Sigmoid colon (tissue), 3 donors: ENCODE measurements around the gene MXD3.

Source experiments
- POLR2A ChIP-seq, 2 donors: fragments of 450-650 bp; IDR thresholded peaks; one replicate each; pipeline ENCODE4 v1.6.1; 2016; ENCODE audit warnings: antibody characterized with exemption in 2 of 2, mild to moderate bottlenecking in 2 of 2, moderate library complexity in 2 of 2
- TF ChIP-seq, protein P1 (sequence below), 4 experiments: fragments of 450-650 bp in 3 of 4; fragments of 200-600 bp in 1 of 4; IDR thresholded peaks; one replicate each; pipeline ENCODE4 v1.5.1; 2016 to 2019; ENCODE audit warnings: antibody characterized with exemption in 4 of 4, mild to moderate bottlenecking in 3 of 4, moderate library complexity in 2 of 4

DNA sequence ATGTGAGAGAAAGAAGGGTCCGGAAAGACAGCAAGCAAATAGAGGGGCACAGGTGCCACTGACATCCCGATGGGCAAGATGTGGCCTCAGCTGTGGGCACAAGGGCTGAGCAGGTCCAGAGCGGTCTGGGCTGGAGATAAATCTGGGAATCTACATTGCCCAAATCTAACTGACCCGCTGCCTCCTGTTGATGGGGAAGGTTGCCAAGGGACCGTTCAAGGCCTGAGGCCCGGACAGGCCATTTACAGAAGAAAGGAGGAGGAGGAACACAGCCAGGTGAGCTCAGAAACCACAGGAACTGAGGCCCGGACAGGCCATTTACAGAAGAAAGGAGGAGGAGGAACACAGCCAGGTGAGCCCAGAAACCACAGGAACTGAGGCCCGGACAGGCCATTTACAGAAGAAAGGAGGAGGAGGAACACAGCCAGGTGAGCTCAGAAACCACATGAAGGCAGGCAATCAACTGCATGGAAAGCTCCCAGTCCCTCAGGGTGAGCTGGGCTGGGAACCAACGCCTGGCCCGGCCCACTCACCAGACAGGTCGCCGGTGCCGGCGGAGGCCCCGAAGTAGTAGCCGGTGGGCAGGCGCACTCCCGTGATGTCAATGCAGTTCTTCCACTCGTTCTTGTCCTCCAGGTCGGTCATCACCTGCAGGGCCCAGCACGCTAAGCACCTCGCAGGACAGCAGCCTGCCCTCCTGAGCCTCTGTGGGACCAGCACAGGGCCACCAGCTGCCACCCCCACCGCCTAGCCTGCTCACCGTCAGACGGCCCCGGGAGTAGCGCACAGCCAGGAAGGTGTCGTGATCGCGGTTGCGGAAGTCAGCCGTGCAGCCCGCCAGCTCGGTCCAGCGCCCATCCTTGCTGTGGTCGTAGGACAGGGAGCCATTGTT, 25.2 kb upstream of the MXD3 start:
- no peak for TF ChIP-seq POLR2A (IDR thresholded peaks at IDR 0.05)
- TF ChIP-seq, protein P1, sequence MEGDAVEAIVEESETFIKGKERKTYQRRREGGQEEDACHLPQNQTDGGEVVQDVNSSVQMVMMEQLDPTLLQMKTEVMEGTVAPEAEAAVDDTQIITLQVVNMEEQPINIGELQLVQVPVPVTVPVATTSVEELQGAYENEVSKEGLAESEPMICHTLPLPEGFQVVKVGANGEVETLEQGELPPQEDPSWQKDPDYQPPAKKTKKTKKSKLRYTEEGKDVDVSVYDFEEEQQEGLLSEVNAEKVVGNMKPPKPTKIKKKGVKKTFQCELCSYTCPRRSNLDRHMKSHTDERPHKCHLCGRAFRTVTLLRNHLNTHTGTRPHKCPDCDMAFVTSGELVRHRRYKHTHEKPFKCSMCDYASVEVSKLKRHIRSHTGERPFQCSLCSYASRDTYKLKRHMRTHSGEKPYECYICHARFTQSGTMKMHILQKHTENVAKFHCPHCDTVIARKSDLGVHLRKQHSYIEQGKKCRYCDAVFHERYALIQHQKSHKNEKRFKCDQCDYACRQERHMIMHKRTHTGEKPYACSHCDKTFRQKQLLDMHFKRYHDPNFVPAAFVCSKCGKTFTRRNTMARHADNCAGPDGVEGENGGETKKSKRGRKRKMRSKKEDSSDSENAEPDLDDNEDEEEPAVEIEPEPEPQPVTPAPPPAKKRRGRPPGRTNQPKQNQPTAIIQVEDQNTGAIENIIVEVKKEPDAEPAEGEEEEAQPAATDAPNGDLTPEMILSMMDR (IDR thresholded peaks at IDR 0.05) = no peak
